Measurements from ENCODE around the gene HOXA6. TPM values are rescaled to one million over a fixed set of nuclear protein-coding genes. Genes with fewer than 3 reads are reported as not detected.

The HOXA6 gene
- total RNA-seq, 1 experiment from 2014 or later, result 12.7 TPM

- DNase-seq (ENCODE audit: low read depth, low spot score) (no peak), ATAC-seq (peak; percentile 53)
- ChIA-PET POLR2A (interaction anchor here (0.7 to 2.0 kb wide), 2 partner anchors 12 to 937 kb away, joined by 3 to 5 read pairs; no protein-coding TSS in a partner anchor), CTCF (interaction anchor here (1.0 to 2.0 kb wide), 3 partner anchors 10 to 1264 kb away, joined by 3 to 12 read pairs (median 4); no protein-coding TSS in a partner anchor), RAD21 (ENCODE audit: low non-redundant PET in 1 of 2, low total read pairs in 2 of 2, uncharacterized antibody in 2 of 2, unreplicated experiment in 2 of 2) (interaction anchor here in 1 of 2 experiments (0.5 kb wide), 1 partner anchor 145 kb away, joined by 4 read pairs; no protein-coding TSS in a partner anchor)
- no peak for TF ChIP-seq JUND (IDR thresholded peaks at IDR 0.05)
- TF ChIP-seq YY1 (IDR thresholded peaks at IDR 0.05; ENCODE audit: extremely low read depth, insufficient replicate concordance, low read depth, low read length), result peak; percentile 77
- TF ChIP-seq EZH2phosphoT487 (IDR thresholded peaks at IDR 0.05; ENCODE audit: borderline replicate concordance), result no peak
- no peak for TF ChIP-seq CTCF (IDR thresholded peaks at IDR 0.05 in 2 of 3, conservative IDR thresholded peaks at IDR 0.05 in 1 of 3; ENCODE audit: borderline replicate concordance in 1 of 3, insufficient read depth in 1 of 3, low read depth in 2 of 3, low read length in 2 of 3)
- peak; percentile 59 for TF ChIP-seq POLR2AphosphoS5 (IDR thresholded peaks at IDR 0.05; ENCODE audit: low read depth, low read length)
- no peak for TF ChIP-seq FOSL1 (IDR thresholded peaks at IDR 0.05; ENCODE audit: low read depth)
- no peak for TF ChIP-seq EGR1 (IDR thresholded peaks at IDR 0.05; ENCODE audit: low read depth)
- no peak for TF ChIP-seq CBX3 (IDR thresholded peaks at IDR 0.05; ENCODE audit: low read depth)
- no peak for TF ChIP-seq POLR2A (IDR thresholded peaks at IDR 0.05; ENCODE audit: borderline replicate concordance, extremely low read depth, insufficient read depth, insufficient read length)
- no peak for TF ChIP-seq ZBTB33 (IDR thresholded peaks at IDR 0.05; ENCODE audit: extremely low read depth, insufficient replicate concordance, low read length)
- no peak for TF ChIP-seq MAX (IDR thresholded peaks at IDR 0.05)
- no peak for TF ChIP-seq SP1 (IDR thresholded peaks at IDR 0.05; ENCODE audit: low read depth)
- 0 out of 2 replicates have a peak, but pooled peaks have one; percentile 33 for TF ChIP-seq ZFX (IDR thresholded peaks at IDR 0.05)
- no peak for TF ChIP-seq ATF3 (IDR thresholded peaks at IDR 0.05)
- no peak for TF ChIP-seq ZNF274 (IDR thresholded peaks at IDR 0.05; ENCODE audit: low read depth, low read length)
- no peaks in the 10 kb centered on the region for H3K36me3 ChIP-seq (ENCODE audit: control insufficient read depth in 1 of 2, insufficient read depth in 2 of 2, low read length in 2 of 2)
- peaks cover 15% of the 10 kb centered on the region for H3K79me2 ChIP-seq (ENCODE audit: insufficient read depth, low read length)
- peak within 1 kb of the TSS; percentile 94 for H3K9ac ChIP-seq (ENCODE audit: low read length)
- no peaks in the 10 kb centered on the region for H3K9me3 ChIP-seq (ENCODE audit: control insufficient read depth in 1 of 2, insufficient read depth in 1 of 2, low read depth in 1 of 2, low read length in 2 of 2)
- no peaks in the 10 kb centered on the region for H3K27me3 ChIP-seq (ENCODE audit: insufficient read depth, low read length)
- no peaks in the 10 kb centered on the region for H4K20me1 ChIP-seq (ENCODE audit: insufficient read depth)
- peak within 1 kb of the TSS; percentile 70 to 88 for H3K4me3 ChIP-seq (replicated peaks in 1 of 2; ENCODE audit: low read depth in 1 of 2, low read length in 2 of 2)
- H3K9me2 ChIP-seq (ENCODE audit: insufficient read depth), result no peaks in the 10 kb centered on the region
- peaks cover 14 to 54% of the 10 kb centered on the region in 2 experiments for H3K4me1 ChIP-seq (ENCODE audit: control insufficient read depth in 1 of 2, insufficient read depth in 2 of 2, low read length in 2 of 2)
- H3K4me2 ChIP-seq (ENCODE audit: low read length), result peak within 1 kb of the TSS; percentile 100
- H3K27ac ChIP-seq (ENCODE audit: low read depth, low read length), result peak within 1 kb of the TSS; percentile 91
- BruUV-seq (replicated peaks), result no TSS peak
- H2AFZ ChIP-seq (ENCODE audit: low read depth, low read length, poor library complexity, severe bottlenecking), result peak within 1 kb of the TSS; percentile 93
- intact Hi-C loops (cut with micrococcal nuclease), result no loop called here
Measured at GRCh38 chr7:27156508-27156898, 8.9 kb upstream of the HOXA6 start, which contains the start of gene HOXA7. TSS of gene HOXA7 (minus strand) at chr7:27156675. CDS start at chr7:27156545, 130 bp downstream.

All from HCT116 (cell line).